NCI-H1436 (cell line): ENCODE data around the gene PIAS4.

Source experiments
- DNase-seq: peaks from one replicate; lab custom pipeline; 2025; lab: John Stamatoyannopoulos, UW

PIAS4 gene

DNA sequence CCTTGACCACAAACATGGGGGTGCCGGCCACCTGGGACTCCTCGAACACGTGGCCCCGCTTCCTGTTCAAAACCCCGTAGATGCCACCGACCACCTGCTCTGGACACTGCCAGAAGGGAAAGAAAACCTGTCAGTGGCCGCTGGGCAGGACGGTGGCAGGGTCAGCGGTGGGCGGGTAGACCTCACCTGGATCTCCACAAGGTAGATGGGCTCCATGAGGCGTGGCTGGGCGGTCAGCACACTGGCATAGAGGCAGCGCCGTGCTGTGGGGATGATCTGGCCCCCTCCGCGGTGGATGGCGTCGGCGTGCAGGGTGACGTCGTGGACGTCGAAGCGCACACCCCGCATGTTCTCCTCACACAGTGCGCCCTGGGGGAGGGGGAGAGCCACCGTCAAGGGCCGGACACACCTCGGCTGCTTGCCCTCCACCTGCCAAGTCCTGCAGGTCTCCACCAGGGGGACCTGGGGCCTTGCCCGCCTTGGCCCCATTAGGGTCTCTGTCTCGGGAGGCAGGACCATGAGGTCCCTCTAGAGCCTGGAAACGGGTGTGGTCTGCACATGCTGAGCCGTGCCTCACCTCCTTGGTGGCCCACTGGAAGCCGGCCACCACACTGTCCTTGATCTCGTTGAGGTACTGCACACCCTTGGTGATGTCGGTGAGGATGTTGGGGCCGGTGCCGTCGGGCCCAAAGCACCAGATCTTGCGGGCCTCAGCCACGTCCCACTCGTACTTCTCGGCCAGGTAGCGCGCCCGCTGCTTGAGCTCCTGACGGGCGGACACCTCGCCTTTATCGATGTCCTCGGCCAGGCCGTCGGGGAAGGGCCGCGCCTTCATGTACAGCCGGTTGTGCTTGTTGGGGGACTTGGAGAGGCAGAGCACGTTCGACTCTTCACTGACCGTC is 30.0 kb upstream of the PIAS4 start:
- DNase-seq = no peak

DNA sequence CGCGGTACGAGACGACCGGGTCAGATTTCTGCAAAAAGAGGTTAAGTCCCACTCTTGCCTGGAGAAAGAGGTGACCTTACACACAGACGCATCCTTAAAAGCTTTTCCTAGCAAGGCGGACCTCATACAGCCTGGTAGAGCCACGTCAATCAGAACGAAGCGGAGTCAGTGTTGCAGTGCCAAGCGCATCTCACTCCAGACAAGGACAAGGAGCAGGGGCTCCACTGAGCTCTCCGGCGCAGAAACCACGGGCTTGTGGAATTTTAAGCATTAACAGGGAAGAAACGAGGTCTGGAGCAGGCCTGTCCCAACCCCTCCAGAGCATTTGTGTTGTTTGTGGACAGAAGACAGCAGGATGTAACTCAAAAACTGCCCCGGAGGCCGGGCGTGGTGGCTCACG is 29.4 kb upstream of the PIAS4 start:
- DNase-seq = no peak

DNA sequence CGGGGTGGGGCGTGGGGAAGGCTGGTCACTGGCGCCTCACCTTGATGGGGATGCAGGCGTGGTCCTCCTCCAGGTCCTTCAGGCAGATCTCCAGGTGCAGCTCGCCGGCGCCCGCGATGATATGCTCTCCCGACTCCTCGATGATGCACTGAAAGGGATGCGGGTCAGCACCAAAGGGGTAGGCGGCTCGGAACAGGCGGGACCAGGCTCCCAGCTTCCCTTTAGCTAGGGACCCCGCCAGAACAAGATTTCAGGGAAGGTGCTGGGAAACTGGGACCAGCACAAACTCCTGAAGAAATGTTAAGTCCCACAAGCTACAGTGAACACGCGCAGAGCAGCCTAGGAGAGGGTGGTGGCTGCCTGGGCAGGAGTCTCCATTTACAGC is 28.3 kb upstream of the PIAS4 start:
- DNase-seq = no peak

DNA sequence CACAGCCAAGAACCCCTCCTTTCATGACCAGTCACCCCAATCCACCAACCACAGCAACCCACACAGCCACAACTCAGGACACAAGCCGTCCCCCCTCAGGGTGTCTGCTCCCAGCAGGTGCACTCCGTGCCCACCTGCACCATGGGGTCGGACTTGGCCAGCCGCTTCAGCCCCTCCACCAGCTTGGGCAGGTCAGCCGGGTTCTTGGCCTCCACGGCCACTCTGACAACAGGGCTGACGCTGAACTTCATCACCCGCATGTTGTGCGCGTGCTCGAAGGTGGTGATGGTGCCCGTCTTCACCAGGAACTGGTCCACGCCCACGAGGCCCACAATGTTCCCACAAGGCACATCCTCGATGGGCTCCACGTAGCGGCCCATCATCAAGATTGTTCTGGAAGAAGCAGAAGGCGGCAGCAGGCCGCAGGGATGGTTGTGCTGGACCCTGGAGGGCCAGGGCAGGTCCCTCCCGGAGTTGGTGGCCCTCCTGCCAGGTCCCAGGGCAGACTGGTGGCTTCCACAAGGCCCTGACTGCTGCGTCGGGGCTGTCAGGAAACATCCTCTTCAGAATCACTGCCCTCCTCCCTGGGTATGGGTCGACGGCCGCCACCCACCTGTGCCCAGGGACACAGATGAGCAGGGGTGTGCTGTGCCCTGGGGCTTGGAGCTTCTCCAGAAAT is 27.7 kb upstream of the PIAS4 start:
- no peak for DNase-seq

DNA sequence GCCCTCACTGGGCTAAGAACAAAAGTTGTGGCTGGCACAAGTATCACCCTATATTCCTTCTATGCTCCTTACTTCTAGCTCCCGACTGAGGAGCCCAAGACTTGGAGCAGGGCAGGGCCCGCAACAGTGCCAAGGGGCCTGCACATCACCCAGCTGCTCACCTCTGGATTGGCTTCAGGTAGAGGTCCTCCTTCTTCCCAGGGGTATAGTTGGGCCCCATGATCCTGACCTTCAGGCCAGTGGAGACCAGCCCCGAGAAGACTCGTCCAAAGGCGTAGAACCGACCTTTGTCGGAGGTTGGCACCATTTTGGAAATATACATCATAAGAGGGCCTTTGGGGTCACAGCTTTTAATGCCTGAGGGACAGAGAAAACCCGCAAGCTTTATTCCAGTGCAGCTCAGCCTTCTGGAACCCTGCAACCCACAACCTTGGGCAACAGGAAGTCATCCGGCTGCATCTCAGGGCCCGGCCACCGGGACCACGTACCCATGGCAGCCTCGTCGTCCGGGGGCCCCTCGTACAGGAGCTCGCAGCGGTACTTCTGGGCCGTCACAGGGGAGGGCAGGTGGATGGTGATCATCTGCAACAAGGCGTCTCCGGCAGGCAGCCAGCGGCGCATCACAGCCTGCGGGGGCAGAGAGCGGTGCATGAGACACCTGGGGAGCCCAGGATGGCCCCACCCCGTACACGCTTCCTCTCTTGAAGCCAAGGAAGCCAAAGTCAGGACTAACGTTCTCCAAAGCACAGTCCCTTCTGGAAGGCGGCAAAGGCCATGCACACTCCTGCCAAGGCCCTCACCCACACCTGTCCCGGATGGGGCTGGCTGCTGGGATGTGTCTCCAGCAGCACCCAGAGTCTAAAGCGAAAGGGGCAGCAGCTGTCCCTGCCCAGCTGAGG is 26.9 kb upstream of the PIAS4 start:
- DNase-seq = no peak

DNA sequence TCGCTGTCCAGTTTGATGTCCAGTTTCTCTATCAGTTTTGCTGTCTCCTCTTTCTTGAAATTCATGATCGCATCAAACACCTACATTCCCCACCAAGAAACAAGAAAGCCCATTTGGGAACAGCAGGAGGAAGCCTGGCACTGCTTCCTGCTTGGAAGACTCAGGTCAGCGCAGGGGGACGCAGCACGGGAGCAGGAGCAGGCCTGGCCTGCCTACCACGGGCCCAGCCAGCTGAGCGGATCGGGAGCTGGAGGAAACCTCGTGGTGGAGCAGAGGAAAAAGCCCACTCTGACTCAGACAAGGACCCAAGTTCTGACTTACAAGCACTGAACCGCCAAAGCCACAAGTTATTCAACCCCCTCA is 26.2 kb upstream of the PIAS4 start:
- no peak for DNase-seq

DNA sequence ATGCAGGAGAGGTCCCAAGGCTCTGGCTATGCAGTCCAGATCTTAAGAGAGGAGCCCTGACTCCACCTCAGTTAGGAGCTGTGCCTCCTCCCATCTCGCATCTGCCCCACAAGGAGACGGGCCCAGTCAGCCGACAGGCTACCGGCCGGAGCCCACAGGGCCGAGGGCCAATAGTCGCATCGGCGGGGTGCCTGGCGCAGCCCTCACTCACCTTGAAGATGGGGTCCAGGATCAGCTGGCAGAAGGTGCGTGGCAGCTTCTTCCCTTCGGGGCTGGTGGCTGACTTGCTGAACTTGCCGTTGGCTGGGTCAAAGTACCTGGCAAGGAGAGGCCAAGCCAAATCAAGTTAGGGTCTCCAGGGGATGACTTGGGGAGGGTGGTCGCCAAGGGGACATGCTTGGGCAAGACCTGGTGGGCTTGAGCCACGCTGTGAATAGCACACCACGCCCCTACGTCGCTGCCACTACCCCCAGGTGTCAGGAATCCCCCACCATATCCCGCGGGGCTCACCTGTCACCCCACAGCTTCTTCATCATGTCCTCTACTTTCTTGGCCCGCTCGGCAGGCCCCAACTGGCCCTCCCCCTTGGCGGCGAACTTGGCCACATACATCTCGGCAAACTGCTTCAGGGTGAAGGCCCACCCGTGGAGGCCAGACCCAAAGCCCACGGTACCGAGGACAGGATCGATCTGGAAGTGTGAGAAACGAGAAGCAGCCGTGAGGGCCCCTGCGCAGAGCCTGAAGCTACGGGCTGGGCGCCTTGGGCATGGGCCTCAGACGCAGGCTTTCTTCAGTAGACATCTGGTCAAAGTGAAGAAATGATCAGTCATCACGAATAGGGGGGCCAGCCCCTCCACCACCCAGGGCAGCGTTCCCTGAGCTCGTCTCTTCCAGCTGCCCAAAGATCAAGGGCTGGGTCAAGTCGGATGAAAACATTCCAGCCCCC is 25.5 kb upstream of the PIAS4 start:
- no peak for DNase-seq

DNA sequence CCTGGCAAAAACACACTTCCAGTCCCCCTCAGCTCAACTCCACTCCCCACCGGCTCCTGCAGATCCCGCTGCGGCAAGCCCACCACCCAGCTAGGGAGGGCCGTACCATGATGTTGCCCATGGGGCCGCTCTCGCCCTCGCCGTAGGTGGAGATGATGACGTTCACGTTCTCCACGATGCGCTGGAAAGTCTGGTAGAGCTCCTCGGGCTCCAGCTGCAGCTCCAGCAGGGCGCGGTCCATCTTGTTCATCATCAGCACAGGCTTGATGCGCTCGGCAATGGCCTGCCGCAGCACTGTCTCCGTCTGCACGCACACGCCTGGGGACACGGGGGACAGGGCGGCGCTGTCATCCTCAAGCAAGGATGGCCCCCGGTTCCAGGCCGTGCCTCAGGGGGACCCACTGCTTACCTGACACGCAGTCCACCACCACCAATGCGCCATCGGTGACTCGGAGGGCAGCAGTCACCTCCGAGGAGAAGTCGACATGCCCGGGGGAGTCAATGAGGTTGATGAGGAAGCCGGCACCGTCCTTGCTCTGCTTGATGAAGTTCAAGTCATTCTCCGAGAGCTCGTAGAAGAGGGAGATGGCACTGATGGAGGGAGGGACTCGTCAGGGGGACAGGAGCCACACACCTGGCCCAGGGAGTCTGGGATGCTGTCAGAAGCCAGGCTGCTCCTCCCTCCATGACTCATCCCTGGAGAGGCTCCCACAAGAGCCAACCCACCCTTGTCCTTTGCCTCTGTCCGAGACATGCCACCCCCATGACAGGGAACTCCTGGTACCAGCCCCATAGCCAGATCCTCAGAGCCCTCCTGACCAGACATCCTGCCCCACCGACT is 24.6 kb upstream of the PIAS4 start:
- DNase-seq = no peak

DNA sequence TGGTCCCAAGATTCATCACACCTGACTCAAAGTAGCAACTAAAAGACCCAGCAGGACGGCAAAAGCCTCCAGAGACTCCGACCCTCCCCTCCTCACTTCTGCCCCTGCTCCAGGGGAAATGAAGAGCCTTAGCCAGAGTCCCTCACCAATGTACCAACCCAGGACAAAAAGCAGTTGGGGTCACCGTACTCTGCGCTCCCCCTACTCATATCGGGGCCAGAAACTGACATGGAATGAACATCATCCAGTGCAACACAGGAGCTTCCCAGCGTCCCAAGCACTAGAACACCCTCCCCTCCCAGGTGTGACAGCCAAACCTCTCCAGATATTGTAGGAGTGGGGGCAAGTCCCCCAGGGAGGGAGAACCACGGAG is 24.0 kb upstream of the PIAS4 start:
- no peak for DNase-seq

DNA sequence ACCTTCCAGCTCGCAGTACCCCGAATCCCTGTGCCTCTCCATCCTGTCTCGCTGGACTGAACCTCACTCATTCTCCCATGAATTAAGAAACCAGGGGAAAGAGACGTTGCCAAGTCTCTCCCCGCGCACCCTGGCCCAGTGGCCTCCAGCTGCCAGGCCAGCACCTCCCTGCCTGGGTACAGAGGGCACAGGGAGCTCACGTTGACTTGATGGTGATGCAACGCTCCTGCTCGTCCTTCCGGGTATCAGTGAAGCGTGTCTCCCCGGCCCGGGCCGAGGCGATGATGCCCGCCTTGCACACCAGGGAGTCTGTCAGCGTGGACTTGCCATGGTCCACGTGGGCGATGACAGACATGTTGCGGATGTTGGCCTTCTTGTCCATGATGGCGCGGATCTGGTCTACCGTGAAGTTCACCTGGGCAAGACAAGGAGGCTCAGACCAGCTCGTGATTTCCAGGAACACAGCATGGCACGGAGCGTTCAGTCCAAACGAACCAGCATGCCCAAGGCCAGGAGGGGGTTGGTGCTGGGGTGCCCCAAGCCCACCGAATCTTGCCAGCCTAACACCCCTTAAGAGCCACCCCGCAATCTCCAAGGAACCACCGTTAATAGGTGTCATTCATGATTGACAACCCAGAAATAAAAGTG is 23.5 kb upstream of the PIAS4 start:
- no peak for DNase-seq

DNA sequence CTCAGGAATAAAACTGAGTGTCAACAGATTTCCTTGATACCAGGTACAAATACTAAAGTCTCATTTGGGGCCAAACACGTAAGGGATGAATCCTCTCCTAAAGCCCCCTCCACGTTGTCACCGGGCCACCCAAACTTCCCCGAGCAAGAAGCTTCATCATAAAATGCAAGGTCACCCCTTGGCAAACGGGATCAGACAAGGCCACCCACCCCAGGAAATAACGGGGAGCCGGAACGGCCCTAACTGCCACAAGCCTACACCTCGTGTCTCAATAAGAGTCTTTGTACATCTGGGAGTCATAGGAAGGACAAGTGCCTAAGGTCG is 23.0 kb upstream of the PIAS4 start:
- DNase-seq = no peak

DNA sequence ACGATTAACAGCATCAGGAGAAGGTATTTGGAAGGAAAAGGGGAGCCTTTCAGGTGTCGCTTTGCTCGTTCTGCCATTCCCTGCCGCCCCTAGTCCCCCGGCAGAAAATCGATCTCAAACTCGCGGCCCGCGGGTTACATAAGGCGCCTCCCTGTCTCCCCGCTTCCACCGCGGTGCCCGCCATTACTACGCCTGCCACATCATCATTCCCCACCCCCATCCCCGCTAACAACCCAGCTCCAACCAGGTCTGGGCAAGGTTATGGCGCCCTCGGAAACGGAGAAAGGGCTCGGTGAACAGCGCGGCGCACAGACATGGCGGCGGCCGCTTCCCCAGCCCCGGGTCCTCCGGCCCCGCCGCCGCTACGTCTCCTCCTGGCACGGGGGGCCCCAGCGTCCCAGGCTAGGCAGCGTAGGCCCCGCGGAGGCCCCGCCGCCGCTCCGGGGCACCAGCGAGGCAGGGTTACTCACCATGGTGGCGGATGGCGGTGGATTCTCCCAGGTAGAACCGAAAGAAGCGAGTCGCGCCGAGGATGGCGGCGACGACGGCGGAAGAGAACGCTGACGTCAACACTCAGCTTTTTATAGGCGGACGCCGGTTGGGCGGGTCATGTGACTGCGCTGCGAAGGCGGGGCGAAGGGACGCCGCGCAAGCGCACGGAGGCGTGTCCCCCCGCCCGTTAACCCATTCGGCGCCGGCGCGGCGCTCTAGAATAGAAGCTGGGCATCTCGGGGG is 22.5 kb upstream of the PIAS4 start, which contains the start of gene EEF2:
EEF2 (minus strand) TSS at position 556 of the 735 bp plus-strand sequence; CDS start at position 473, 83 bp downstream.
- peak; percentile 91 for DNase-seq

DNA sequence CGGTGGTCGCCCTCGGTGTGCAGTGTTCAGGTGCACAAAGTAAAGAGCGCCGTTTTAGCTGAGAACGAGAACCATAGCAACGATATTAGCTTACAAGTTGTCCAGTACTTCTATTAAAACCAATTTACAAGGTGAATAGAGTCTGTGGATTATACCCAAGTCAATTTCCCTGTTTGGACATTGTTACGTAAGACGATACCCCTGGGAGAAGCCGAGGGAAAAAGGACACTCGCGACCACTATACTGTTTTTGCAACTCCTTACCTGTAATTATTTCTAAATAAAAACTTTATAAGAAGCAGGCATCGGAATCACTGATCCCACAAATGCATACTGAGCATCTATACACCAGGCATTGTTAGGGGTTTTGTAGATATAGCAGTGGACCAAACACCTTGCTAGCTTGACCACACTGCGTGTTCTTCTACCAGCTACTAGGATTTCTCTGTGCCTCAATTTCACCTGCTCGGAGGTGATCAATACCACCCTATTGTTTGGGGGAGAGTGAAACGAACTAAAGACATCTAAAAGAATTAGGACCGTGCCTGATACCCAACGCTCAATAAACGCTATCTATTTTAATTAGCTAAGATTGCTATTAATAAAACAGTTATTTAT is 21.8 kb upstream of the PIAS4 start:
- no peak for DNase-seq

DNA sequence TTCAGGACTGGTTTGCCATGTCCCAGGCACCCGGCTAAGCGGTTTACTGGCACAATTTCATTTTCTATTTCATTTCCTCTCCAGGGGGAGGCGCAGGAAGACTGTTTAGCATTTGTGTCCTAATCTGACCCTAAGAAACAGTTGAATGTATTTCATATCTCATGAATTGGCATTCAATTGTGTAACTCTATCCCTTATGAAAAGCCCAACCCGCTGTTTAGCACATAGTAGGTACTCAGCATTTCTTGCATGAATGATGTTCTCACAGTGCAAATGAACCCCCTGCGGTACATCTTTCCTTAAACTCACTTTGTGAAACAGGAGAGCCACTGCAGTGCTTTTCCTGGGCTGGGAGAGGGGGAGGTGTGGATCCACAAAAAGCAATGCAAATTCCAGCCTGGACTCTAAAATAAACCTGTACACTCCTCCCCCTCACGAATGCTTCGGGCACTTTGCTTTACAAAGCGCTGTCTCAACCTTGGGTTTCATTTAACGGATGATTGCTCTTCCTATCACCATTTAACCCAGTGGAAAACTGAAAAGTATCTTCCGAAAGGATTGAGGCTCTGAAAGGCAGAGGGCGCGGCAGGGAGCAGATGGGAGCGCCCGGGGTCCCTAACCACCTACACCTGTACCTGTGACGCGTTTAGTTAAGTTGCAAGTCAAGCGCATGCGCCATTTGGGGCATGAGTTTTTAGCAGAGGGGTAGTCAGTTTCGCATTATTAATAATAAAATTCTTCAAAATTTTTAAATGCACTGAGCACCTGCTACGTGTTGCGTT is 21.1 kb upstream of the PIAS4 start:
- DNase-seq = peak; percentile 81

DNA sequence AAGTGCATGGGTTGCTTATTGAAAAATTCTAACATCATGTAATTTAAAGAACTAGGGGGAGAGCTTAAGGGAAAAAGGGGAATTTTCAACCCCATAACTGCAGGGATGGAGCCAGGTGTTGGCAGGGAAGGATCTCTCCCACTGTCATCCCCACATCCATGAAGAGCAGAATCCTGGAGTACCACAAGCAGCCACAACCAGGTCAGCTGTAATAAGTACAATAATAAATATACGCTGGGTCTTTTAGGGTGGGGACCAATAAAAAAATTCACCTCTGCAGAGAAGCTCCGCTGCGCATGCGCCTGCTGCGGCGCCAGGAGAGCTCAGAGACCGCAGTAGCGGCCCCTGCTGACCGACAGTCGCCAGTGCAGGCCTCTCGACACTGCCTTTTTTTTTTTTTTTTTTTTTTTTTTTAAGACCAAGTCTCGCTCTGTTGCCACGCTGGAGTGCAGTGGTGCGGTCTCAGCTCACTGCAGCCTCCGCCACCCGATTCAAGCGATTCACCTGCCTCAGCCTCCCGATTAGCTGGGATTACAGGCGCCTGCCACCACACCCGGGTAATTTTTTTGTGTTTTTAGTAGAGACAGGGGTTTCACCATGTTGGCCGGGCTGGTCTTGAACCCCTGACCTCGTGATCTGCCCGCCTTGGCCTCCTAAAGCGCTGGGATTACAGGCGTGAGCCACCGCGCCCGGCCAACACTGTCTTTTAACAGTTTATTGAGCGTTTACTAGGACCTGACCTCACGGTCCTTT is 19.7 kb upstream of the PIAS4 start:
- peak; percentile 87 for DNase-seq

DNA sequence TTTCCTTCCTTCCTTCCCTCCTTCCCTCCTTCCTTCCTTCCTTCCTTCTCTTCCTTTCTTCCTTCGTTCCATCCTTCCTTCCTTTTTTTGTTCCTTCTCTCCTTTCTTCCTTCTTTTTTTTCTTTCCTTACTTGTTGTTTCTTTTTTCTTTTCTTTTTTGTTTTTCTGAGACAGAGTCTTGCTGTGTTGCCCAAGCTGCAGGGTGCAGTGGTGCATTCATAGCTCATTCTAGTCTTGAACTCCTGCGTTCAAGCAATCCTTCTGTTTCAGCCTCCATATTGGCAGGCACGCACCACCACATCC is 16.8 kb upstream of the PIAS4 start:
- DNase-seq = no peak

DNA sequence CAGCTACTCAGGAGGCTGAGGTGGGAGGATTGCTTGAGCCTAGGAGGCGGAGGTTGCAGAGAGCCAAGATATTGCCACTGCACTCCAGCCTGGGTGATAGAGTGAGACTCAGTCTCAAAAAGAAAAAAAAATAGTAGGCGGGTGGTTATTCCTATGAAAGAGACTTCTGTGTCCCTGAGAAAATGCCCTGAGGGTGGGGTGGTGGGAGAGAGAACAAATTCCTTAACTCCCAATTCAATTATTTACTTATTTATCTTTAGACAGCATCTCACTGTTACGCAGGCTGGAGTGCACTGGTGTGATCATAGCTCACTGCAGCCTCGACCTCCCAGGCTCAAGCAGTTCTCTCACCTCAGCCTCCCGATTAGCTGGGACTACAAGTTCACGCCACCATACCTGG is 11.9 kb upstream of the PIAS4 start:
- no peak for DNase-seq
